Esophagus squamous epithelium (tissue), 4 donors: ENCODE results near the gene TMEM116.

Experiments
- POLR2A ChIP-seq, 4 donors: fragments of 450-650 bp; IDR thresholded peaks; one replicate each; pipeline ENCODE4 v1.6.1; 2017; ENCODE audit warnings: antibody characterized with exemption in 4 of 4, mild to moderate bottlenecking in 4 of 4, moderate library complexity in 3 of 4
- TF ChIP-seq, protein P1 (sequence below), 6 experiments: fragments of 450-650 bp in 4 of 6; fragments of 200-600 bp in 2 of 6; sonication (generic) in 2 of 6; IDR thresholded peaks; one replicate each; pipeline ENCODE4 v1.5.1; 2016 to 2019; ENCODE audit warnings: antibody characterized with exemption in 6 of 6, mild to moderate bottlenecking in 4 of 6, moderate library complexity in 4 of 6

DNA sequence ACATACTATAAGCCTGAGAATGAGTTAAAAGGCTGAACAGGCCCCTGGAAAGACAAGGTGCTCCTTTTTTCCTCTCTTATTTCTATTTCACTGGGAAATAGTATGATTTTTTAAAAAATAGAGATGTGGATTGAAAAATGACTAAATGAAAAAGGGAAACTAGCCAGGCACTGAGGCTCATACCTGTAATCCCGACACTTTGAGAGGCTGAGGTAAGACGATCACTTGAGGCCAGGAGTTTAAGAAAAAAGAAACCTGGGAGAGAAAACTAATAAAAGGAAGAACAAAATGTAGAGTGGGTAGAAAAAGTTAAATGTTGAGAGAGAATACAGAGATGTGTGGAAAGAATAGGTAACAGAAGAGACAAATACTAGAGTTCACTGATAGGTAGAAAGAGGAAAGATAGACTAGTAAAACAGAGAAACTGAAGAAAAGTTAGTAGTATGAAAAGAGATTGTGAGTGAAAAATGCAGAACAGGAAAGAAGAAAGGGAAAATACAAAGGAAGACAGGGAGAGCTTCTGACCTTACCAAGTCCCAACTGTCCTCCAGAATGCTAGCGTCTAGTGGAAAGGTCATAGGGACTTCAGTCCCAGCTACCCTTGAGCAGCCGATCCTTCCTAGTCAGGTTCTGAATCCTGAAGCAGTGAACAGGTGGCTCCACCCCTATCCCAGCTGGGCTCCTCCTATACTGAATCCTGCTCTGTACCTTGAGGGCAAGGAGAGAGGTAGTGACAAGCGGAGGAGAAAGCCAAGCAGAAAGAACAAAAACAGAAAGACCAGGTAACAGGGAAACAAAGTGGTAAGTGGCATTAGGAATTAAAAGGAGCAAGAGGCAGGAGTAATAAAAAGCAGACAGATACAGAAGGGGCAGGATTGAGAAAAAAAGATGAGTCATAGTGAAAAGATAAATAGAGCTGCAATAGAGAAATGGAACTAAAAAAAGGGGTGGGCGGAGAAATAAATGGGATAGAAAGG is 7.3 kb downstream of the TMEM116 start:
- TF ChIP-seq, protein P1, sequence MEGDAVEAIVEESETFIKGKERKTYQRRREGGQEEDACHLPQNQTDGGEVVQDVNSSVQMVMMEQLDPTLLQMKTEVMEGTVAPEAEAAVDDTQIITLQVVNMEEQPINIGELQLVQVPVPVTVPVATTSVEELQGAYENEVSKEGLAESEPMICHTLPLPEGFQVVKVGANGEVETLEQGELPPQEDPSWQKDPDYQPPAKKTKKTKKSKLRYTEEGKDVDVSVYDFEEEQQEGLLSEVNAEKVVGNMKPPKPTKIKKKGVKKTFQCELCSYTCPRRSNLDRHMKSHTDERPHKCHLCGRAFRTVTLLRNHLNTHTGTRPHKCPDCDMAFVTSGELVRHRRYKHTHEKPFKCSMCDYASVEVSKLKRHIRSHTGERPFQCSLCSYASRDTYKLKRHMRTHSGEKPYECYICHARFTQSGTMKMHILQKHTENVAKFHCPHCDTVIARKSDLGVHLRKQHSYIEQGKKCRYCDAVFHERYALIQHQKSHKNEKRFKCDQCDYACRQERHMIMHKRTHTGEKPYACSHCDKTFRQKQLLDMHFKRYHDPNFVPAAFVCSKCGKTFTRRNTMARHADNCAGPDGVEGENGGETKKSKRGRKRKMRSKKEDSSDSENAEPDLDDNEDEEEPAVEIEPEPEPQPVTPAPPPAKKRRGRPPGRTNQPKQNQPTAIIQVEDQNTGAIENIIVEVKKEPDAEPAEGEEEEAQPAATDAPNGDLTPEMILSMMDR (IDR thresholded peaks at IDR 0.05): no peak
- no peak for TF ChIP-seq POLR2A (IDR thresholded peaks at IDR 0.05)
